NCI-H2081 treated with DMSO at 0.1 percent for 48 hours (cell line): ENCODE measurements around the gene GNG4.
"Not testable (repeated sequence)": the region's sequence is repeated elsewhere in the genome, so short reads cannot be mapped to it uniquely, and the experiment has no call there.

ENCODE experiments used
- DNase-seq: peaks from one replicate; lab custom pipeline; 2025; lab: John Stamatoyannopoulos, UW

The GNG4 gene

GRCh38 chr1:235582130-235582529 is 67.5 kb downstream of the GNG4 start:
- no peak for DNase-seq

GRCh38 chr1:235579891-235580290 is 69.7 kb downstream of the GNG4 start:
- DNase-seq = no peak

- DNase-seq = no peak
Measured at GRCh38 chr1:235575597-235575996, 74.0 kb downstream of the GNG4 start.

GRCh38 chr1:235573880-235574279 is 75.7 kb downstream of the GNG4 start:
- no peak for DNase-seq

GRCh38 chr1:235572971-235573370 is 76.6 kb downstream of the GNG4 start:
- DNase-seq = not testable (repeated sequence)

- DNase-seq = no peak
Measured at GRCh38 chr1:235571482-235571881, 78.1 kb downstream of the GNG4 start.

- no peak for DNase-seq
Measured at GRCh38 chr1:235567812-235568503, 81.6 kb downstream of the GNG4 start.

GRCh38 chr1:235566084-235566483 is 83.5 kb downstream of the GNG4 start:
- no peak for DNase-seq

GRCh38 chr1:235563513-235564061 is 86.0 kb downstream of the GNG4 start:
- no peak for DNase-seq

GRCh38 chr1:235562589-235562988 is 87.0 kb downstream of the GNG4 start:
- no peak for DNase-seq

GRCh38 chr1:235558621-235559169 is 90.9 kb downstream of the GNG4 start:
- no peak for DNase-seq

- DNase-seq = no peak
Measured at GRCh38 chr1:235557495-235557894, 92.1 kb downstream of the GNG4 start.

- DNase-seq = no peak
Measured at GRCh38 chr1:235556807-235557206, 92.8 kb downstream of the GNG4 start.

- DNase-seq = no peak
Measured at GRCh38 chr1:235553112-235553551, 96.5 kb downstream of the GNG4 start.

GRCh38 chr1:235552146-235552716 is 97.4 kb downstream of the GNG4 start:
- no peak for DNase-seq

GRCh38 chr1:235549351-235550139 is 100.0 kb downstream of the GNG4 start:
- DNase-seq = no peak

- DNase-seq = not testable (repeated sequence)
Measured at GRCh38 chr1:235546369-235547155, 103.0 kb downstream of the GNG4 start.

- DNase-seq = no peak
Measured at GRCh38 chr1:235545292-235545930, 104.2 kb downstream of the GNG4 start.

- not testable (repeated sequence) for DNase-seq
Measured at GRCh38 chr1:235542845-235543244, 106.7 kb downstream of the GNG4 start.

GRCh38 chr1:235533476-235534168 is 116.0 kb downstream of the GNG4 start:
- no peak for DNase-seq
